Suppressor macrophage treated with lipopolysaccharide for 1 hour (primary cell): ENCODE results near the gene FAM200A.
A peak's percentile ranks its signal among the peaks of the same experiment; 100 is the strongest.
"Not testable (repeated sequence)": the region's sequence is repeated elsewhere in the genome, so short reads cannot be mapped to it uniquely, and the experiment has no call there.

ENCODE experiments used
- DNase-seq, 3 donors: peaks; one replicate each; pipeline ENCODE4 v3.0.0-alpha.2; 2020 to 2022

The FAM200A gene

GRCh38 chr7:99558306-99559174, 6.6 kb upstream of the FAM200A start, which contains the start of gene ZNF655:
Gene ZNF655, plus strand, starts transcription at chr7:99558642. Its CDS starts 1,918 bp downstream, at chr7:99560560.
- peak; percentile 88 to 93 (median 88) for DNase-seq

GRCh38 chr7:99557940-99558305, 6.0 kb upstream of the FAM200A start:
- no peak for DNase-seq

- no peak for DNase-seq
These were observed 5.3 kb upstream of the FAM200A start for GRCh38 chr7:99557196-99557607.

GRCh38 chr7:99554939-99555338, 3.0 kb upstream of the FAM200A start:
- no peak for DNase-seq

- DNase-seq, result no peak
These were observed 1.1 kb upstream of the FAM200A start for GRCh38 chr7:99553039-99553438.

- DNase-seq, result no peak
These were observed 580 bp downstream of the FAM200A start for GRCh38 chr7:99551334-99551733.

GRCh38 chr7:99549545-99549944, 2.4 kb downstream of the FAM200A start:
- not testable (repeated sequence) for DNase-seq

GRCh38 chr7:99545308-99545707, 6.6 kb downstream of the FAM200A start:
- DNase-seq, result not testable (repeated sequence)

- DNase-seq, result no peak
These were observed 8.0 kb downstream of the FAM200A start for GRCh38 chr7:99543916-99544315.

- DNase-seq, result no peak
These were observed 8.7 kb downstream of the FAM200A start for GRCh38 chr7:99543081-99543671.

- DNase-seq, result no peak
These were observed 10.7 kb downstream of the FAM200A start for GRCh38 chr7:99541212-99541611.

GRCh38 chr7:99540542-99540941, 11.4 kb downstream of the FAM200A start:
- no peak for DNase-seq

- no peak for DNase-seq
These were observed 12.6 kb downstream of the FAM200A start for GRCh38 chr7:99539213-99539811.

- no peak for DNase-seq
These were observed 16.2 kb downstream of the FAM200A start for GRCh38 chr7:99535667-99536066.

GRCh38 chr7:99531354-99531765, 20.6 kb downstream of the FAM200A start:
- no peak for DNase-seq

- peak; percentile 20 to 32 (median 28) for DNase-seq
These were observed 26.0 kb downstream of the FAM200A start for GRCh38 chr7:99525713-99526440.

GRCh38 chr7:99521399-99521798, 30.5 kb downstream of the FAM200A start:
- DNase-seq, result no peak

- DNase-seq, result peak in 2 of 3 donors; percentile 21 to 43
These were observed 37.9 kb downstream of the FAM200A start for GRCh38 chr7:99514050-99514449.

- no peak for DNase-seq
These were observed 46.6 kb downstream of the FAM200A start for GRCh38 chr7:99505324-99505662.

GRCh38 chr7:99504603-99505323, 47.2 kb downstream of the FAM200A start, which contains the start of gene ZKSCAN5:
Gene ZKSCAN5, plus strand, starts transcription at chr7:99504662. Its CDS starts 1,383 bp downstream, at chr7:99506045.
- DNase-seq, result peak; percentile 94 to 99 (median 99)

GRCh38 chr7:99504281-99504602, 47.7 kb downstream of the FAM200A start:
- peak in 1 of 3 donors; percentile 98 for DNase-seq

- DNase-seq, result not testable (repeated sequence)
These were observed 50.7 kb downstream of the FAM200A start for GRCh38 chr7:99501236-99501635.

GRCh38 chr7:99500637-99501009, 51.3 kb downstream of the FAM200A start:
- no peak for DNase-seq
